NT2/D1 (cell line): Measurements from ENCODE around the gene PRR20G.

Experiments
- DNase-seq: peaks from one replicate; pipeline ENCODE4 v3.0.0-alpha.2; 2011; ENCODE audit warnings: low read depth, low spot score
- H3K27me3 ChIP-seq: 2 replicates; pipeline ENCODE4 v1.6.0; 2011; ENCODE audit warnings: mild to moderate bottlenecking; ENCODE audit not compliant: insufficient read length, insufficient read depth
- H3K36me3 ChIP-seq: 2 replicates; pipeline ENCODE4 v1.6.1; 2011; ENCODE audit warnings: mild to moderate bottlenecking, low read length, mixed read lengths; ENCODE audit not compliant: insufficient read depth, insufficient read length
- H3K4me1 ChIP-seq: 2 replicates; pipeline ENCODE4 v1.5.1; 2011; ENCODE audit not compliant: insufficient read depth, insufficient read length
- H3K4me3 ChIP-seq: 2 replicates; pipeline ENCODE4 v1.5.1; 2011; ENCODE audit warnings: low read depth; ENCODE audit not compliant: insufficient read length
- H3K9ac ChIP-seq: 2 replicates; pipeline ENCODE4 v1.6.0; 2011; ENCODE audit warnings: low read depth; ENCODE audit not compliant: insufficient read length
- H3K9me3 ChIP-seq: 2 replicates; pipeline ENCODE4 v1.5.1; 2011; ENCODE audit warnings: mild to moderate bottlenecking, low read length; ENCODE audit not compliant: insufficient read depth
- SUZ12 ChIP-seq: IDR thresholded peaks from 2 replicates; pipeline ENCODE4 v1.6.1; 2011; ENCODE audit not compliant: insufficient read length, insufficient read depth; ENCODE audit errors: extremely low read depth
- YY1 ChIP-seq: IDR thresholded peaks from 2 replicates; pipeline ENCODE4 v1.6.1; 2011; ENCODE audit not compliant: insufficient read length, insufficient read depth
- ZNF274 ChIP-seq: IDR thresholded peaks from 2 replicates; pipeline ENCODE4 v1.6.1; 2011; ENCODE audit warnings: mild to moderate bottlenecking, low read depth, low read length

The PRR20G gene

GRCh38 chr3:127287840-127288239 is at the start of gene PRR20G:
TSS of gene PRR20G (minus strand) at chr3:127288046. CDS start at chr3:127287365, 681 bp downstream.
- H3K9ac ChIP-seq: no peak within 1 kb of the TSS
- no peaks in the 10 kb centered on the region; the same call in 1 of the 2 replicates for H3K9me3 ChIP-seq
- no peak for DNase-seq
- no peaks in the 10 kb centered on the region for H3K36me3 ChIP-seq
- TF ChIP-seq ZNF274 (no peak), YY1 (no peak), SUZ12 (no peak)
- H3K4me3 ChIP-seq: no peak within 1 kb of the TSS
- H3K4me1 ChIP-seq: no peaks in the 10 kb centered on the region
- H3K27me3 ChIP-seq: no peaks in the 10 kb centered on the region

GRCh38 chr3:127337001-127337400 is 49.2 kb upstream of the PRR20G start:
- Histone ChIP-seq H3K4me3 (no peak overlapping the region), H3K27me3 (no peaks in the 10 kb centered on the region), H3K36me3 (no peaks in the 10 kb centered on the region), H3K9ac (no peak overlapping the region), H3K4me1 (no peaks in the 10 kb centered on the region), H3K9me3 (no peaks in the 10 kb centered on the region)
- no peak for TF ChIP-seq ZNF274
- no peak for TF ChIP-seq SUZ12
- DNase-seq: no peak

- no peak for DNase-seq
- no peak for TF ChIP-seq ZNF274
- TF ChIP-seq YY1: no peak
- no peak for TF ChIP-seq SUZ12
- H3K9ac ChIP-seq: no peak overlapping the region
- H3K27me3 ChIP-seq: no peaks in the 10 kb centered on the region
- no peak overlapping the region for H3K4me3 ChIP-seq
- H3K9me3 ChIP-seq: no peaks in the 10 kb centered on the region; the same call in 1 of the 2 replicates
- H3K36me3 ChIP-seq: no peaks in the 10 kb centered on the region
- H3K4me1 ChIP-seq: no peaks in the 10 kb centered on the region
These were observed 48.3 kb upstream of the PRR20G start for GRCh38 chr3:127336101-127336500.

- H3K27me3 ChIP-seq: no peaks in the 10 kb centered on the region
- TF ChIP-seq ZNF274 (no peak), YY1 (no peak)
- no peak for DNase-seq
These were observed 42.5 kb upstream of the PRR20G start for GRCh38 chr3:127330385-127330784.

GRCh38 chr3:127329631-127330285 is 41.9 kb upstream of the PRR20G start:
- Histone ChIP-seq H3K4me3 (no peak overlapping the region), H3K4me1 (no peaks in the 10 kb centered on the region), H3K36me3 (no peaks in the 10 kb centered on the region), H3K9me3 (peaks cover 26% of the 10 kb centered on the region), H3K27me3 (no peaks in the 10 kb centered on the region), H3K9ac (no peak overlapping the region)
- TF ChIP-seq ZNF274 (no peak), SUZ12 (no peak), YY1 (no peak)
- no peak for DNase-seq

More at GRCh38 chr3:127330385-127330784, 42.5 kb upstream of the PRR20G start:
- H3K4me1 ChIP-seq: no peaks in the 10 kb centered on the region
- H3K9me3 ChIP-seq: peaks cover 26% of the 10 kb centered on the region
- no peak overlapping the region for H3K9ac ChIP-seq
- no peak overlapping the region for H3K4me3 ChIP-seq
- no peaks in the 10 kb centered on the region for H3K36me3 ChIP-seq

GRCh38 chr3:127328421-127328820 is 40.6 kb upstream of the PRR20G start:
- no peak overlapping the region for H3K4me3 ChIP-seq
- no peaks in the 10 kb centered on the region for H3K36me3 ChIP-seq
- no peaks in the 10 kb centered on the region for H3K27me3 ChIP-seq
- no peak for TF ChIP-seq ZNF274
- no peak for TF ChIP-seq SUZ12
- no peak for TF ChIP-seq YY1
- H3K4me1 ChIP-seq: no peaks in the 10 kb centered on the region
- no peak overlapping the region for H3K9ac ChIP-seq
- H3K9me3 ChIP-seq: peaks cover 26% of the 10 kb centered on the region
- no peak for DNase-seq

- Histone ChIP-seq H3K9me3 (peaks cover 26% of the 10 kb centered on the region), H3K4me1 (no peaks in the 10 kb centered on the region), H3K9ac (no peak overlapping the region), H3K36me3 (no peaks in the 10 kb centered on the region), H3K27me3 (no peaks in the 10 kb centered on the region), H3K4me3 (no peak overlapping the region)
- no peak for DNase-seq
- TF ChIP-seq SUZ12: no peak
- TF ChIP-seq ZNF274: no peak
- no peak for TF ChIP-seq YY1
These were observed 38.5 kb upstream of the PRR20G start for GRCh38 chr3:127326341-127326740.
